Measurements from ENCODE around the gene BTN2A1.
"Not testable (repeated sequence)": the region's sequence is repeated elsewhere in the genome, so short reads cannot be mapped to it uniquely, and the experiment has no call there.

Gene BTN2A1

GRCh38 chr6:26500102-26500501 is 42.3 kb downstream of the BTN2A1 start, which contains the start of gene BTN1A1:
Gene BTN1A1 (plus strand): TSS chr6:26500303. CDS start chr6:26501287, 984 bp downstream.
- DNase-seq, result no peak

- no peak for DNase-seq
Observed at GRCh38 chr6:26501482-26501986, 43.8 kb downstream of the BTN2A1 start.

- no peak for DNase-seq
Observed at GRCh38 chr6:26502165-26502564, 44.4 kb downstream of the BTN2A1 start.

- DNase-seq, result no peak
Observed at GRCh38 chr6:26502626-26503025, 44.9 kb downstream of the BTN2A1 start.

- no peak for DNase-seq
Observed at GRCh38 chr6:26507658-26508057, 49.9 kb downstream of the BTN2A1 start.

GRCh38 chr6:26511033-26511432 is 53.3 kb downstream of the BTN2A1 start:
- not testable (repeated sequence) for DNase-seq

- DNase-seq, result no peak
Observed at GRCh38 chr6:26514984-26515383, 57.2 kb downstream of the BTN2A1 start.

GRCh38 chr6:26516481-26517427 is 59.0 kb downstream of the BTN2A1 start:
- no peak for DNase-seq
